HG03432 (cell line): ENCODE data around the gene PRDM1.
A peak's percentile ranks its signal among the peaks of the same experiment; 100 is the strongest.

ENCODE experiments used
- ATAC-seq: cut with Tn5 transposase; IDR thresholded peaks from one replicate; pipeline ENCODE4 v1.9.1; 2021; ENCODE audit warnings: mild to moderate bottlenecking, moderate library complexity; ENCODE audit not compliant: unreplicated experiment

Gene PRDM1

DNA sequence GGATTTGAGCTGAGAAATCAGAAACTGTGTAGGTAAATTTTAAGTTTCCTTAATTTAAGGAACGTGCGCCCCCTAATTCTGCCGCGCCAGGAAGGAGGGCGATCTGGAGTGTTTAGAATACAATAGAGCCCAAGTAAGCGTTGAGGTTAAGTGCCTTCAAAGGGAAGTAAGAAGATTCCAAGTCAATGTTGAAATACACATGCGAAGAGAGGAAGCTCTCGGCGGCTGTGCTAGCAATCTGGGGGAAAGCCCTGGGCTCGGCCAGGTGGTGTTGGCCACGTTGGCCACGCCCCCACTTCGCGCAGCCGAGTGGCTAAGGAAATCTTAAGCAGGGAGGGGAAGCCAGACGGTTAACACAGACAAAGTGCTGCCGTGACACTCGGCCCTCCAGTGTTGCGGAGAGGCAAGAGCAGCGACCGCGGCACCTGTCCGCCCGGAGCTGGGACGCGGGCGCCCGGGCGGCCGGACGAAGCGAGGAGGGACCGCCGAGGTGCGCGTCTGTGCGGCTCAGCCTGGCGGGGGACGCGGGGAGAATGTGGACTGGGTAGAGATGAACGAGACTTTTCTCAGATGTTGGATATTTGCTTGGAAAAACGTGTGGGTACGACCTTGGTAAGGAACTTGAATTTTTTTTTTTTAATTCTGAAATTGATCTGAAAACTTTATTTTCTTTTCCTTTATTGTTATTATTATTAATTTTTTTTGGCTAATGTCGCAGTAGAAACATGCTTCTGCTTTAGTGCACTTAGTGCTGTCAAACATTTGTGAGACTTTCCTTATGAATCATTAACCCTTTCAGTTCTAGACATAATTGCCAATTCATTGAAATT, at the start of gene PRDM1:
Gene PRDM1, plus strand, starts transcription at position 353 of the 830 bp plus-strand sequence. Its CDS starts 218 bp downstream, at position 571.
- ATAC-seq, result peak; percentile 78

DNA sequence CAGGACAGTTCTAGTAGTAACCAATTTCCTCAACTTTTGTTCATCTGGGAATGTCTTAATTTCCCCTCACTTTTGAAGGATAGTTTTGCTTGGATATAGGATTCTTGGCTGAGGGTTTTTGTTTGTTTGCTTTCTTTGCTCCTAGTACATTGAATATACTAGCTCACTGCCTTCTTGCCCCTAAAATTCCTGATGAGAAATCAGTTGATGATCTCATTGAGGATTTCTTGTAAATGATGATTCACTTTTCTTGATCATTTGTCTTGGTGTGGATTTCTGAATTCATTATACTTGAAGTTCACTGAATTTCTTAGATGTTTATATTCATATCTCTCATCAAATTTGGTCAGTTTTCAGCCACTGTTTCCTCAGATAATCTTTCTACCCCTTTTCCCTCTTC, 49.1 kb upstream of the PRDM1 start:
- ATAC-seq, result no peak

DNA sequence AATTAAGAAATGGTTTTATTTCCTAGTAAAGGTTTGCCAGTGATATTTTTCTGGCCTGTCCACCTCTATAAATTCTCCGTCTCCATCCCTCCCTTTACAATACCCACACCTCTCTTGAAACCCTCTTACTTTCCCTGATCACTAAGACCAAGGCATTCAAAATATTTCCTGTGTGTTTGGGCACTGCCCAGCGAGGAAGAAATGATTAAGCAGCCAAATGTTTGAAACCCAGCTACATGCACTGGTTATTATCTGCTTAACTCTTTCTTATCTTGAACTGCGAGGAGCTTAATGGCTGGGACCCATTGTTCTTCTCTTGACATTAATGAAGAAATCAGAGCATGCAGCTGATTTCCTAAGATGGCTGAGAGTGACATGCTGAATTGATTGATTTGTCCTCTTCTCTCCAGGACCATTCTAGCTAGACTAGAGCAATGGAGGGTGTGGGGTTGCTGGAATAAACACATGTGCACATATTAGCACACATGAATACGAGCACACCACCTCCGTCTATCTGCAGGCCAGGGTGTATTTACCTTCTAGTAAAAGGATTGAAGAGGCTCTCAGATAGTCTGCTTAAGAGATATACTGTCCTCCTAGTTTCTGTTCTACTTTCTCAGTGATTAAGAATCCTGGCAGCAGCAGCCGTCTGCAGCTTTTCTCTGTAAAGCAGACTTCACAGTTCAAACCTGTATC, 46.1 kb upstream of the PRDM1 start:
- no peak for ATAC-seq

DNA sequence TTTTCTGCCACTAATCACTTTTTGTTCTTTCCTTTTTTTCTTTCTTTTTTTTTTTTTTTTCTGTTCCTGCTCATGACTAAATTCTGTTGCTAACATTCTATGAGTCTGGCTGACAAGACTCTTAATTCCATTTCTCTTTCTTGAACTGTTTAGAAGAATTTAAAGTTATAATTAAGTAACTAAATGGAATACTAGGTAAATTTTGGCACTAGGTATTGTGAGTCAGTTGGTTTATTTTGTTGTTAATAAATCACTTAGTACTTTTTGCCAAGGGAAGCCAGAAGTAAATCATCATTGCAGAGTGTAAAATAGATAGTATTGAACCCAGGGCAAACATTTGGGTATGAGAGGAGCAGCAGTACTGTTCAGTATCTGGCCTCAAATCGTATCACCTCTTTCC, 42.0 kb upstream of the PRDM1 start:
- ATAC-seq, result no peak

DNA sequence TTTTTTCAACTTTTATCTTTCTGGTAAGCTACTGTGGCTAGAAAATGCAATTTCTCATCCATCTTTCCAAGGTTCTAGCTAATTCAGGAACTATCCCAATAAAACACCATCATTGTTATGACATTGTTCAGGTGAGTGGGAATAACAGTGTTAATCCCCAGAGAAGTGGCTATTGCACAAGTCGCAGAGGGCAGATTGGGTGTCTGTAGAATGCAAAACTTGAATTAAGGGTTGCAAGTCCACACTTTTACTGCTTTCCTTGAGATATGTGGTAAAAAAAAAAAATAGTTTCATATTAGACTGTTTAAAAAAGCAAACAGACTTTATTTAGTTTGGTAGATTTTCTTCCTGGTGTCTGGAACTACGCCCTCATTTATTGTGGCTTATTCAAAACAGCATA, 41.1 kb upstream of the PRDM1 start:
- ATAC-seq, result no peak

DNA sequence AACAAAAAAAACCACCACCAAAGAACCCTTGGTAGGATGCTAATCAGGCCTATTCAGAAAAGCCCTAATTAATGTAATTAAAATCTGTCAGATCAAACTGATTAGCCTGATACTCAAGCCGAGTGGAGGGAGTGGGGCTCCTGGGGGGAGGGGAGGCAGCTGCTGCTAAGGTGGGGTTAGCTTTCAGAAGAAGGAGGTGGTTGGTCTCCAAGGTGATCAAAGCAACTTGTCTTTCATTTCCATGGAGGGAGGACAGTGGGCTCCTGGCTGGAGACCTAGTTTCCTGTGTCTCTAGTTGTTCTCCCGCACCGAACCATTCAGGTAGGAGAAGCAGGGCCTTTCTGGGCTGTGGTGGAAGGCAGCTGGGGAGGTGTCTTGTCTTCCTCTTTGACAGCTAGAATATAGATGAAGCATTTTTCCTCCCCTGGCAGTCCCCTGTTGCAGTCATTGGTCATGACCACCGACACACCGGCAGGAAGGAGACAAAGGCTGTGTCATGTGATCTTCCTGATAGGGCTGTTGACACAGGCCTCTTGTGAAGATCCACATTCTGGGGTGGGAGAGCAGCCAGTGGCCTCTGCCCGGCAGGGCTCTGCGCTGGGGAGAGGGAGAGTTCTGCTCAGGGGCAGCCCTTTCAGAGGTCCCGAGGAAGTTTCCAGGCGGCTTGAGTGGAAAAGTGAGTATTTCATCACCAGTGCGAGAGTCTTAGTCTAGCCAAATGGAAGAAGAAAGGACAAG, 39.9 kb upstream of the PRDM1 start:
- no peak for ATAC-seq

DNA sequence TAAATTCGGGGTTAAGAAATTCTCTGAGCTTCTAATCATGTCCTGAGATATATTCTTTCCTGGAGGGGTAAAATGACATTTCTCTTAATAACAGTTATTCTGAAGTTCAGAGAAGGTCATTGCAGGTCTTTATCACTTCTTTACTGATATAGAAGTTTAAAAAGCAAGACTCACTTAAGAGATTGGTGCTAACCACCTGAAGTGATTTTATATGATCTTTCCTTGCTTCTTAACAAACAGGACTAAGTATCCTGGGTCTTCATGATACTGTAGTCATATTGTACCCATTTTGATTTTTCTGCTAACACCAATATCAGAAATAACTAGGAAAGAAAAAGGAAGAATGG, 39.3 kb upstream of the PRDM1 start:
- no peak for ATAC-seq

DNA sequence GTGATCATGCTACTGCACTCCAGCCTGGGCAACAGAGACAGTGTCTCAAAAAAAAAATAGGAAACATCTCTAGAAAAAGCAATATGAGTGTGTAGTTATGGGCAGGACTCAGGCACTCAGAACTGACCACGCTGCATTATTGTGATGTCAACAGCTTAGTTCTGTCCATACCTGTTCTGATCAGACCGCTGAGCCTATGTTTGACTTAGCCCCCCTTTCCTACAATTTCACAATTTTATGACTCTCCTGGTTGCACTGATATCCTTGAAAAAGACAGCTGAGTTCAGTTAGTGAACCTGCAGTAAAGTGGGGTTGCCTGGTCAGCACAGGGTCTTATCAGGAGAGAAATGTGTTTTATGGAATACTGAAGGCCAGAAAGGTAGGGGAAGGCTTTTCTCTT, 37.8 kb upstream of the PRDM1 start:
- ATAC-seq, result no peak

DNA sequence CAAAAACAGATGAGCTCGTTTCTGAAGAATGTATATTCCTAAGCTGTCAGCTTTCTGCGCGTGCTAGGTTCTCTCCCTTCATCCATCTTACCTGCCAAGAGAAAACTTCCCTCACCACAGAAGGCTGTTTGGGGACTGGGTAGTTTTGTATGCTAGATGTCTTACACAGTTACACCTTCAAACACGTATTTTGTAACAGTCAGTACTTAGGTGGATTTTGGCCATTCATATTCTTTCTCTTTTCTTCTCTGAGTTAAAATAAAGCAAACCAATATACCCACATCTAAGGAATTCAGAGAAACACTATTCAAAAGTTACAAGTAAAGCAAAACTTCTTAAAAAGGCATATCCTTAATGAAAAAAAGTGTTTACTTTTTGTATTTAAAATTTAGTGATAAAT, 35.6 kb upstream of the PRDM1 start:
- ATAC-seq, result no peak

DNA sequence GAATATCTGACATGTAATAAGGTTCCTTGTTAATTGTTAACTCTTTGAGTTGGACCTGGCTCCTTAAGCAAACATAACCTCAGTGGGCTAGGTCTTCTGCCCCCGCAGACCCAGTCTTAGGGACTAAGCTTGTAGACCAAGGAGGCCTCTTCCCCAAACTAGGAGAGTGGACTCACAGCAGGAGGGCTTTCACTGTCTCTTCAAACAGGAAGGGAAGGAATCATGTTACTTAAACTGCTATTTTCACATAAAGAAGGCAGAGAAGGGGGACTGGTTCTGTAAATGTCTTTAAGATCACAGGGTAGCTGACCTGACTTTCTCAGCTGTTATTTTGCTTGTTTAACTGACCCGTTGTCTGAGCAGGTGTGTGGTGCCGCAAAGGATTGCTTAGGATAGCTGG, 34.9 kb upstream of the PRDM1 start:
- no peak for ATAC-seq

DNA sequence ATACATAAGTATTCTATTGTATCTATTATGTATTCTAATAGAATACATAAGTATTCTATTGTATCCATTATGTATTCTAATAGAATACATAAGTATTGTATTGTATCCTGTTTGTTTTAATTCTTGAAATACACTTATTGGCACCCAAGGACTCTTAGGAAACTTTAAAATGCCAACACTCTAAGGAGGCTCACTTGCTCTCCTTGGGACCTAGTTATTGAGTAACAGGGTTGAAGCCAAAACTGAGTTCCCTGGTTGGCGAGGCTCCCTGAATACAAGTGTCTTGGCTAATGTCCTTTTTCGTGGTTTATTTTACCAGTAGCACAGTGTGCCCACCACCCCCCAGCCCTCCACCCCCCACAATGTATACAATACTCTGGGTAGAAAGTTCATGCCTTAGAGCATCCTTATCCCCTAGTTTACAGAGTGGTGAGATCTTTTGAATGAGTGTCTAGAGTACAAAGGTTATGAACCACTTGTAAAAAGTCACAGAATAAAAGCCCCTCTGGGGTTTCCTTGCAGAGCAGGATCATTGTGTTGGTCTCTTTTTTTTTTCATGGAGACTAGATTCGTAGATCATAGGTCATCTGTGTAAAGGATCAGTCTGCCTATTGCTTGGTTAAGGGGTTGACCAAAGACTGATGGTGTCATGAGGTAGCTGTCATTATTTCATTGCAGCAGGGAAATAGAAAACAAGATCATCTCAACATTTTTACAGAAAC, 32.5 kb upstream of the PRDM1 start:
- no peak for ATAC-seq

DNA sequence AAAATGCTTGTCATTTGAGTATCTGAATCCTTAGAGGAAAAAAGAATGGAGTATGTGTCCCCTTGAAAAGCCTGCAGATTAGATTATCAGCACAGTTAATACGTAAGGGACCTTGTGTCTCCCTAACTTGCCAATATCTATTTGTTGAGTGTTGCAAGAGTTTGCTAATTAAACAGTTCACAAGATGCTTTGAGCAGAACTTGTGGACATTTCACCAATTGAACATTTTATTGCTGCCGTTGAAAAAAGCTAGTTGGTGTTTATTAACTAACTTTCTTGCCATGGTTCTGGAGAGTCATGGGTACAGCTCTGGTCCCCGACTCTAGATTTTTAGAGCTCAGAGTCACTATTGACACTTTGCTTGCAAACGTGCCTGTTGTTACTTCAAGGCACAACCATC, 30.6 kb upstream of the PRDM1 start:
- ATAC-seq, result no peak

DNA sequence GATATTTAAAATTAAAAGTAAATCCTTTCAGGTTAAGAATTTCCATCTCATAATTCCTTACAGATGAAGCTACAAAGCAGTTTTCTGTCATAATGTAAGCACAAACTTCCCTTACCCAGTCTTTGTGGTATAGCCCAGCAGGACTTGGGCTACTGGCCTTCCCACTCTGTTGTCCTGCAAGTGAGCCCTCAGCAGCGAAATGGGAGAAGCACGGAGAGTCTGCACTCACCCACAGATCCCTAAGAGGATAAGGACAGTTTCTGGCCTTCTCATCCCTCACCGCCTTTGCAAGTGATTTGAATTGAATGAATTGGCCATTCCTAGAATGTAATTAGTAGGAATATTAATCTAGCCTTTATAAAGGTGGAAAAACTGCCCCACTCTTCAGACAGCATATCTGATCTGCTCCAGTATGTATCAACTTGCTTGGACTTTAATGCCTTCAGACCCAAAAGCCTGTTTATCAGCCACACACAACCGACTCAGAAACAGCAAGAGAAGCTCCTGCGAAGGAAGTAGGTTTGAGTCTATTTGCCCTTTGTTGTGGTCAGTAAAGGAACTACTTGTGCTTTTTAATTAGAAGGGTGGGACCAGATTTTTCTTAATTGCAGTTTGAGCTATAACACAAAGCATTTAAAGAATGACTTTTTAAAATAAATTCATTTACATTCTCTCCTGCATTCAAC, 29.9 kb upstream of the PRDM1 start:
- ATAC-seq, result no peak

DNA sequence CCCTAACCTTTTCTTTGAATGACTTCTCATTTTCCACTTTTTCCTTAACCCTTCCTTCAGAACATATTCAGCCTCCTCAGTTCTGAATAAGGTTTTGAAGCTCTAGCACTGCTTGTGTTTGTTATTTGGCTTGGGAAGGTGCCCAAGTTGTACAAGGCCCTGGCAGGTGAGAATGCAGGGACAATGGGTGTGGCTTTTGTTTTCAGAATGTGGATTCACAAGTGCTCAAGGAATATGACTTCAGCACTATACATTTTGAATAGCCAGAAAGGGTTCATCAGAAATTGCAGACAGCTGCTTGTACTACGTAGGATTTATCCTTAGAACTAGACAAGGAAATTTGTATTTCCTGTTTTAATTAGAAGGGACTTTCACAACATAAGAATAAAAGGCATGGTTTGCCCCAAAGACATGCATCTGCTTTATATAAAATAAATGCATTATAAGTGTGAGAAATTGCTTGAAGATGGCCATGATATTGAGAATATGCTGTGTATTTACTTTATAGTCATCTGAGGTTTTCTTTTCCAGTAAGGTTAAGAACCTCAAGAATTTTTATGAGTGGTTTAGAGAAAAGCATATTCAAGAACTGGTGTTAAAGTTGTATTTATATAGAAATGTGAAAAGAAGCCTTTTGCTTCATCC, 29.3 kb upstream of the PRDM1 start:
- ATAC-seq, result no peak

DNA sequence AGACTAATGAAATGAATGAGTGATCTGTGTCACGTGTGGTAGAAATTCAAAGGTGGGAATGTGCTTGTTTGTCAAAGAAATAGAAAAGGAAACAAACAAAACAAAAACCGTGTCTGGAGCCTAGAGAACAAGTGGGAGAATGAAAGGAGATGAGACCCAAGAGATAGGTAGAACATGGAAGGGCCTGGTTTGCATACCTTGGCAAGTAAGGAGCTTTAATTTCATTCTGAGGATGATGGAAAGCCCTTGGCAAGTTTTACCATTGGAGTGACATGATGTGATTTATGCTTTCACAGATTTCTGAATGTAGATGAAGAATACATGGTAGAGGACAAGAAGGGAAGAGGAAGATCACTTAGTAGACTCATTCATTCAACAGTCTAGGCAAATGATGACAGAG, 26.8 kb upstream of the PRDM1 start:
- ATAC-seq, result no peak

DNA sequence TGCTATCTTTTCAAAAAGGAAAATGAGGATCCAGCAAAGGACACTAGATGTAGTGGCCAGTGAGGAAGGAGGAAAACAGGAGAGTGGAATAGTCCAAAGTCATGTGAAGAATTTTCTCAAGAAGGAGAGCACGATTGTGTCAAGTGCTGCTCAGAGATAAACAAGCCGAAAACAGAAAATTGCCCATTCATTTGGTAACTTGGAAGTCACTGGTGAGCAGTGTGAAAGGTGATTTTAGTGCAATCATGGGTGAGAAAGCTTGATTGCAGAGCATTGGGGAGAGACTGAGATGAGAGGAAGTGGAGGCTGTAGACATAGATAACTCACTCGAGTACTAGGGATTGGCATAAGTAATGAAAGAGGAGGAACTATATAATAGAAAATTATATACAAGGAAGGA, 26.0 kb upstream of the PRDM1 start:
- ATAC-seq, result no peak

DNA sequence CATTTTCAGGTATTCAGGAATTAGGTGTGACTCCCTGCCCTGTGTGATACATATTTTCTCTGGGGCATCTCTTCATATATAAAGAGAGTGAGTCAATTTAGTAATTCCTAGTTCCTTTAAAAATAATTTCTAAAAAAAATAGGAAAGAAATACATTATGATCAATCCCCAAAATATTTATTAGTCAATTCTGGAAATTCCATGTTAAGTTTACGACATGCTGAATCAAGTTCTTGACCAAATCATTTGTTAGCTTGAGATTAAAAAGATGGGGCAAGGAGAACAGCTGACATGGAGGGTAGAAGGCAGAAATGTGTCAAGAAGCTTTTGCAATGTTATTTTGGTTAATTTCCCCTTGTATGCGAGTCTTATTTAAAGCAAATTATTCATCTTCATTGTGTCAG, 22.7 kb upstream of the PRDM1 start:
- ATAC-seq, result no peak

DNA sequence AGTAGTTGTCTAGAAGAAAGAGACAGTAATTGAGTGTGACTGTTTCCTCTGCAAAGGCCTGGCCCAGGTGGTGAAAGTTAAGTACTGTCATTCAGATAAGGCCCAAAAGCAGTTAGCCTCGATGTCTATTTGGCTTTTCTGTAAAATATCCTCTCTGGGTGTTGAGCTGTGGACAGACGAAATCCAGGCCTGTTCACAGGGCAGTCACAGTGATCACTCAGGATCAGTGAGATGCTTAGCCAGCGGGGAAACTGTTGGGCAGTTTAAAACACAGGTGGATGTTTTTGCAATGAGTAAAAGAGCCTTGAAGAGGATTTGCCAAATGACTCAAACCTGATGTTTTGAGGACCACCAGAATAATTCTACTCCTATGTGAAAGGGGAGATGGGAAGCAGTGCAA, 22.0 kb upstream of the PRDM1 start:
- no peak for ATAC-seq

DNA sequence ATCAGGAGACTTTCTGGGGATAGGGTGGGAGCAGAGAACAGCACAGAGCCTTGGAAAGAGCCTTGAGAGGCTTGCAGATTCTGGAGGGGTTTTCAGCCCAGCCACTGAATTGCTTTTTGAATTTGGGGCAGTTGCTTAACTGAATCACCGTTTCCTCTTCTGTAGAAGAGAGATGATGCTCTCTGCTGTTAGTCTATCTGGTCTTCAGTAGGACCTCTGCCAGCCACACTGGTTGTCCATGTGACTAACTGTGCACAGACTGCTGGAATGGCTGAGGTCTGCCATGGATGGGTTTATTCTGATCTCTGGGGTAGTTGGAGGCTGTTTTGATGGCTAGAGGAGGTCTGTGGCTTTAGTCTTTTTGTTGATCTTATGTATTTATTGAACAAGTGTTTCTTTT, 21.4 kb upstream of the PRDM1 start:
- no peak for ATAC-seq

DNA sequence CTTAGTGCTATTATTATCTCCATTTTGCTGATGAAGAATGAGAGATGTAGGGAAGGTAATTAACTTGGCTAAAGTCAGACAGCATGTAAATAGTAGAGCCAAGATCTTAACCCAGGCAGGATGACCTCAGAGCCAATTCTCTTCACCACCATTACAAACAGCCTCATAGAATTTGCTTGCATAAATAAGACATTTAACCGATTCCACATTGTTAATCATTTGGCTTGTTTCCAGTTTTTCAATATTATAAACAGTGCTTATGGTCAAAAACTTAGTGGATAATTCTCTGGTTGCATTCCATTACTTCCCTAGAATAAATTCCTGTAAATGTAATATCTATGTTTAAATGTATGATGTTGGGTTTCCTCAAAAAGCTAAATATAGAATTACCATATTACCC, 19.1 kb upstream of the PRDM1 start:
- no peak for ATAC-seq
